H4 (cell line): ENCODE measurements around the gene SIKE1. TPM values are rescaled to one million over a fixed set of nuclear protein-coding genes. Genes with fewer than 3 reads are reported as not detected.
"Not testable (repeated sequence)": the region's sequence is repeated elsewhere in the genome, so short reads cannot be mapped to it uniquely, and the experiment has no call there.

Source experiments
- DNase-seq: peaks from one replicate; pipeline ENCODE4 v3.0.0-alpha.2; 2015; ENCODE audit warnings: low spot score
- total RNA-seq: library from RNA; depleted of rRNA; stranded (reverse); fragments of >200 nt; shearing (Covaris generic); gene quantifications from 2 replicates; pipeline ENCODE4 v1.2.3, GENCODE V29; 2014; rRNA removed

SIKE1 gene
- total RNA-seq: 26.4 and 39.9 TPM in 2 replicates

GRCh38 chr1:114780344-114781226 is at the start of gene SIKE1:
Gene SIKE1, minus strand, starts transcription at chr1:114780685. Its CDS starts 78 bp downstream, at chr1:114780607.
- DNase-seq: peak; percentile 89

GRCh38 chr1:114830075-114830474 is 49.6 kb upstream of the SIKE1 start:
- not testable (repeated sequence) for DNase-seq

- DNase-seq: peak; percentile 16
These were observed 47.8 kb upstream of the SIKE1 start for GRCh38 chr1:114828251-114828650.

GRCh38 chr1:114821978-114822377 is 41.5 kb upstream of the SIKE1 start:
- DNase-seq: no peak

- no peak for DNase-seq
These were observed 39.9 kb upstream of the SIKE1 start for GRCh38 chr1:114820392-114820791.

- DNase-seq: no peak
These were observed 39.4 kb upstream of the SIKE1 start for GRCh38 chr1:114819869-114820268.

- not testable (repeated sequence) for DNase-seq
These were observed 24.0 kb upstream of the SIKE1 start for GRCh38 chr1:114804449-114804848.

- DNase-seq: no peak
These were observed 22.5 kb upstream of the SIKE1 start for GRCh38 chr1:114803001-114803400.

GRCh38 chr1:114794038-114794437 is 13.6 kb upstream of the SIKE1 start:
- DNase-seq: no peak

- DNase-seq: not testable (repeated sequence)
These were observed 10.1 kb upstream of the SIKE1 start for GRCh38 chr1:114790581-114790980.

GRCh38 chr1:114786440-114786839 is 6.0 kb upstream of the SIKE1 start:
- DNase-seq: not testable (repeated sequence)

GRCh38 chr1:114782476-114782875 is 2.0 kb upstream of the SIKE1 start:
- DNase-seq: no peak

- DNase-seq: no peak
These were observed 763 bp downstream of the SIKE1 start for GRCh38 chr1:114779722-114780121.

- not testable (repeated sequence) for DNase-seq
These were observed 3.8 kb downstream of the SIKE1 start for GRCh38 chr1:114776726-114777125.

- DNase-seq: no peak
These were observed 8.5 kb downstream of the SIKE1 start for GRCh38 chr1:114771992-114772391.

GRCh38 chr1:114770989-114771388 is 9.5 kb downstream of the SIKE1 start:
- DNase-seq: no peak

- DNase-seq: no peak
These were observed 15.8 kb downstream of the SIKE1 start for GRCh38 chr1:114764689-114765088.

GRCh38 chr1:114758256-114758832 is 22.1 kb downstream of the SIKE1 start:
- peak; percentile 2 for DNase-seq

GRCh38 chr1:114757455-114758255 is 22.8 kb downstream of the SIKE1 start, which contains the start of gene CSDE1:
Gene CSDE1, minus strand, starts transcription at chr1:114757984. Its CDS starts 18,094 bp downstream, at chr1:114739890.
- DNase-seq: peak; percentile 97

- DNase-seq: peak; percentile 6
These were observed 23.5 kb downstream of the SIKE1 start for GRCh38 chr1:114756949-114757454.

- DNase-seq: no peak
These were observed 24.2 kb downstream of the SIKE1 start for GRCh38 chr1:114756009-114756892.
